ENCODE data around the gene RAP1GAP. TPM values are rescaled to one million over a fixed set of nuclear protein-coding genes. Genes with fewer than 3 reads are reported as not detected.

Gene RAP1GAP
- total RNA-seq, 1 donor from 2014 or later = 2.6 TPM

DNA sequence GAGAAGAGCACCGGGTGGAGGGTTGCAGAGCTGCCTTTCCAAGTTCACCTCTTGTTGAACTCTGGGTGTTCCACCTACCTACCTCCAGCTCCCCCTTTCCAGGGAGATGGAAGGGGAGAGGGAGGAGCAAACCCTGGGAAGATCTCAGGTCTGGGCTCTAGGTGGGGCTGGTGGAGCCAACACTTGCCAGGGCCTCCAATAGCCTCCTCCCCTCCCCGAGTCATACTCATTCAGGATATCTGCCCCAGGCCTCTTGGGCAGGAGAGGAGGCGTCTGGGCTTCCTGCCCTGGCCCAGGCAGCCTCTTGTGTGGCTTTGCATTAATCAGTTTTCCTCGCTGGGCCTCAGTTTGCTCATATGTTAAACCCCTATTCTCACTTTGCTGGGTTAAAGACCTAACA is 13.4 kb downstream of the RAP1GAP start:
- Mint-ChIP-seq H3K9me3 (no peaks in the 10 kb centered on the region), H3K4me3 (no peak overlapping the region), H3K36me3 (no peaks in the 10 kb centered on the region), H3K27me3 (ENCODE audit: insufficient read depth, low read depth) (peaks cover 33% of the 10 kb centered on the region), H3K4me1 (peaks cover 16% of the 10 kb centered on the region), H3K27ac (no peak overlapping the region)
- no peaks in the 10 kb centered on the region for H3K79me2 ChIP-seq (ENCODE audit: low read depth)
- H2AFZ ChIP-seq (replicated peaks) = no peak overlapping the region
- H3K4me2 ChIP-seq = no peak overlapping the region
- TF ChIP-seq, protein P1, sequence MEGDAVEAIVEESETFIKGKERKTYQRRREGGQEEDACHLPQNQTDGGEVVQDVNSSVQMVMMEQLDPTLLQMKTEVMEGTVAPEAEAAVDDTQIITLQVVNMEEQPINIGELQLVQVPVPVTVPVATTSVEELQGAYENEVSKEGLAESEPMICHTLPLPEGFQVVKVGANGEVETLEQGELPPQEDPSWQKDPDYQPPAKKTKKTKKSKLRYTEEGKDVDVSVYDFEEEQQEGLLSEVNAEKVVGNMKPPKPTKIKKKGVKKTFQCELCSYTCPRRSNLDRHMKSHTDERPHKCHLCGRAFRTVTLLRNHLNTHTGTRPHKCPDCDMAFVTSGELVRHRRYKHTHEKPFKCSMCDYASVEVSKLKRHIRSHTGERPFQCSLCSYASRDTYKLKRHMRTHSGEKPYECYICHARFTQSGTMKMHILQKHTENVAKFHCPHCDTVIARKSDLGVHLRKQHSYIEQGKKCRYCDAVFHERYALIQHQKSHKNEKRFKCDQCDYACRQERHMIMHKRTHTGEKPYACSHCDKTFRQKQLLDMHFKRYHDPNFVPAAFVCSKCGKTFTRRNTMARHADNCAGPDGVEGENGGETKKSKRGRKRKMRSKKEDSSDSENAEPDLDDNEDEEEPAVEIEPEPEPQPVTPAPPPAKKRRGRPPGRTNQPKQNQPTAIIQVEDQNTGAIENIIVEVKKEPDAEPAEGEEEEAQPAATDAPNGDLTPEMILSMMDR (IDR thresholded peaks at IDR 0.05) = peak; percentile 36
- TF ChIP-seq EZH2phosphoT487 (IDR thresholded peaks at IDR 0.05) = no peak
- no peak for TF ChIP-seq EZH2 (IDR thresholded peaks at IDR 0.05)
- H3K36me3 ChIP-seq = no peaks in the 10 kb centered on the region
- H3K4me3 ChIP-seq = no peak overlapping the region
- H3K9ac ChIP-seq = no peak overlapping the region
- DNase-seq (ENCODE audit: low spot score) = peak; percentile 56
- peaks cover 13% of the 10 kb centered on the region for H3K4me1 ChIP-seq
- peaks cover 28% of the 10 kb centered on the region for H3F3A ChIP-seq (ENCODE audit: low read depth)
- H3K27ac ChIP-seq = no peak overlapping the region
- no peaks in the 10 kb centered on the region for H3K9me3 ChIP-seq (ENCODE audit: low read depth)
- H3K27me3 ChIP-seq = peaks cover 44% of the 10 kb centered on the region
- peaks cover 30% of the 10 kb centered on the region for H4K20me1 ChIP-seq (ENCODE audit: low read depth)

DNA sequence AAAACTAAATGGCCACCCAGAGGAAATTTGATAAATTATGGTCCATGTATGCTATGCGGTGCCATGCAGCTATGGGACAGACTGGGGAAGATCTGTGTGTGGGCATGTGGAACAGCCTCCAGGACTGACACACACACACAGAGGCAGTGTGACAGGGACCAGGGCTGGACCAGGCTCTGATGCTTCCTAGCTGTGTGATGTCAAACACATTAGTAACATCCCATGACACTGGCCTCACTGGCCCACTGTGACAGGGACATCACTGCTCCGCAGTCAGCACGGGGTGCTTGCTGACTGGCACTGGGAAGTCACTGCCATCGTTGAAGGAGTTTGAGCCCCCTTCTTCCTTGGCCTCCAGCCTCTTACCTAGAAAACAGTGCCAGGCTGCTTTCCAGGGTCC is 13.9 kb downstream of the RAP1GAP start:
- peaks cover 14% of the 10 kb centered on the region for H3K4me1 ChIP-seq
- H4K20me1 ChIP-seq (ENCODE audit: low read depth) = peaks cover 30% of the 10 kb centered on the region
- peaks cover 34% of the 10 kb centered on the region for H3K27me3 Mint-ChIP-seq (ENCODE audit: insufficient read depth, low read depth)
- H3K27ac ChIP-seq = no peak overlapping the region
- H3K9ac ChIP-seq = no peak overlapping the region
- H3K4me1 Mint-ChIP-seq = peaks cover 16% of the 10 kb centered on the region
- no peak for TF ChIP-seq EZH2phosphoT487 (IDR thresholded peaks at IDR 0.05)
- TF ChIP-seq, protein P1 (IDR thresholded peaks at IDR 0.05) = no peak
- TF ChIP-seq EZH2 (IDR thresholded peaks at IDR 0.05) = no peak
- H3K36me3 Mint-ChIP-seq = no peaks in the 10 kb centered on the region
- H3K9me3 ChIP-seq (ENCODE audit: low read depth) = no peaks in the 10 kb centered on the region
- no peaks in the 10 kb centered on the region for H3K36me3 ChIP-seq
- no peak overlapping the region for H3K4me2 ChIP-seq
- no peak overlapping the region for H3K27ac Mint-ChIP-seq
- DNase-seq (ENCODE audit: low spot score) = no peak
- peaks cover 44% of the 10 kb centered on the region for H3K27me3 ChIP-seq
- no peaks in the 10 kb centered on the region for H3K79me2 ChIP-seq (ENCODE audit: low read depth)
- H3K4me3 Mint-ChIP-seq = no peak overlapping the region
- H3K9me3 Mint-ChIP-seq = no peaks in the 10 kb centered on the region
- peaks cover 30% of the 10 kb centered on the region for H3F3A ChIP-seq (ENCODE audit: low read depth)
- no peak overlapping the region for H3K4me3 ChIP-seq
- no peak overlapping the region for H2AFZ ChIP-seq (replicated peaks)

DNA sequence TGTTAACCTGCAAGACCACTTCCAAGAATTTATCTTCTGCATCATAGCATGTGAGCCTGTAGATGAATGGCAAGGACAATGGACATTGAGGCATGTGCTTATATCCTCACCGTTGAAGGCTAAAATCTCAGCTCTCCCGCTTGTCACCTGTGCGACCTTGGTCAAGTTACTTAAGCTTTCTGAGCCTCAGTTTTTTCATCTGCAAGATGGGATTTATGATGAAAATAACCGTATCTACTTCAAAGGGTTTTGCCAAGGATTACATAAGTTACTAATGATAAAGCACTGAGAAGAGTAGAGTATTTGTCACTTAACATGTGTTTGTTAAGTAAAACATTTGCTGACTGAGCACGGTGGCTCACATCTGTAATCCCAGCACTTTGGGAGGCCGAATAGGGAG is 14.9 kb downstream of the RAP1GAP start:
- peaks cover 14% of the 10 kb centered on the region for H3K4me1 ChIP-seq

More for the DNA sequence above, 14.9 kb downstream of the RAP1GAP start:
- peaks cover 44% of the 10 kb centered on the region for H3K27me3 ChIP-seq
- Mint-ChIP-seq H3K4me3 (peak overlapping the region; percentile 14), H3K4me1 (peaks cover 15% of the 10 kb centered on the region), H3K9me3 (no peaks in the 10 kb centered on the region), H3K27me3 (ENCODE audit: insufficient read depth, low read depth) (peaks cover 34% of the 10 kb centered on the region), H3K27ac (no peak overlapping the region), H3K36me3 (no peaks in the 10 kb centered on the region)
- no peak overlapping the region for H3K27ac ChIP-seq
- TF ChIP-seq EZH2phosphoT487 (IDR thresholded peaks at IDR 0.05) (no peak), EZH2 (IDR thresholded peaks at IDR 0.05) (no peak)
- TF ChIP-seq, protein P1 (IDR thresholded peaks at IDR 0.05) = no peak
- H3K79me2 ChIP-seq (ENCODE audit: low read depth) = no peaks in the 10 kb centered on the region
- H3K4me3 ChIP-seq = no peak overlapping the region
- no peaks in the 10 kb centered on the region for H3K9me3 ChIP-seq (ENCODE audit: low read depth)
- no peaks in the 10 kb centered on the region for H3K36me3 ChIP-seq
- peaks cover 21% of the 10 kb centered on the region for H4K20me1 ChIP-seq (ENCODE audit: low read depth)
- no peak overlapping the region for H2AFZ ChIP-seq (replicated peaks)
- no peak for DNase-seq (ENCODE audit: low spot score)
- H3F3A ChIP-seq (ENCODE audit: low read depth) = peaks cover 23% of the 10 kb centered on the region
- H3K9ac ChIP-seq = no peak overlapping the region
- no peak overlapping the region for H3K4me2 ChIP-seq
